ENCODE data around the gene TTN.

Gene TTN

DNA sequence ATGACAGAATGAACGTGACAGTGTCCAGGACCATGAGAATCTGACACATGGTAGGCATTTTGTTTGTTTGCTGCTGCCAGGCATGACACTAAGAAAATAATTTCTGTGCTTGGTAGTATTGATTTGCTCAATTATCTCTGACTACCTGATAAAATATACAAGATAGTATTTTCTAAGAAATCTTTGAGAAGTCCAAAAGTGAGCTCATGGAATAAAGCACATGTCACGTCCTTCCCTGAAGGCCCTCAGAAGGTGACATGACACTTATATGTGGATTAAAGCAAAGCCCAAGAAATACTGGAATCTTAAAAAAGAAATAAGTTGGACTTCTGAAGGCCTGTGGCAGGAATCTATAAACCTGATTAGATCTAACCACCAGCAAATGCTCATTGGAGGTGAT lies 3.8 kb upstream of the TTN start:
- DNase-seq = no peak

GRCh38 chr2:178810422-178810821 lies 3.2 kb upstream of the TTN start:
- no peak for DNase-seq

- DNase-seq = no peak
These were observed 680 bp downstream of the TTN start for GRCh38 chr2:178806543-178806942.

- DNase-seq = no peak
These were observed 1.8 kb downstream of the TTN start for GRCh38 chr2:178805457-178805856.

DNA sequence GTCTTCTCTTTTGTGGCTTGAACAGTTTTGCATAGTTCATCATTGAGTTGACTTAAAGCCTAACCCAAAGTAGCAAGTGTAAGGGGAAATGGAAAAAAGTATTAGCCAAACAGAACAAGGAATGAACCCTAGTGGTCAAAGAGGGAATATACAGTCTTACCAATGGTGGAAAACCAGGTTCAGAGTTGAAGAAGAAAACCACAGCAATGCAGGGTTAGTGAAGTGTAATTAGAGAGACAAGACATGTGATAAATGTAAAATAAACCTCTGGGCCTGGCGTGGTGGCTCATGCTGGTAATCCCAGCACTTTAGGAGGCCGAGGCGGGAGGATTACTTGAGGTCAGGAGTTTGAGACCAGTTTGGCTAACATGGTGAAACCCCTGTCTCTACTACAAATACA lies 2.4 kb downstream of the TTN start:
- no peak for DNase-seq

- DNase-seq = no peak
These were observed 6.7 kb downstream of the TTN start for GRCh38 chr2:178800510-178800909.

GRCh38 chr2:178799305-178799704 lies 7.9 kb downstream of the TTN start:
- DNase-seq = no peak

DNA sequence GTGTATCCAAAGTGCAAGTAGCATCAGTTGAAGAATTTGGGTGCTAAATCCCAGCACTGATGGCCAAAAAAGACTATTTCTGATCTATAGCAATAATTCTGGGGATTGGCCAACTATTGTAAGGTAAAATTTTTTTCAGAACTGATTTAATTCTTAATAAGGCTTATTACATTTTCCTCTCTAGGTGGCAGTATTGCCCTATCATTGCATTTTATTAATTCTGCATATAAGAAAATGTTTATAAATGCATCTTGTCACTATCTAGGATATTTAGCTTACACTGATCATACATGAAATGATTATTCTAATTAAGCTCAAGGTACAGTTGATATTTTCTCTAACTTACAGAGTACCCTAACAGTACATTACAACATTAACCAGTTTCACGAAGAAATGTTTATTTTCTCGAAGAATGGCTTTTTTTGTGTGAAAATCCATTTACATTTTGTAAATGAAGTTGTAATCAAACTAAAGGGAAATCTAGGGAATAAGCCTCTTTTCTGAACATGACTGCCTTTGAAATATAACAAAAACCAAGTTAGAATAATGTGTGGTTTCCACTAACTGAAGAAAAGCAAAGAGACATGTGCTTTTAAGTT lies 11.0 kb downstream of the TTN start:
- DNase-seq = peak; percentile 10

GRCh38 chr2:178787934-178788333 lies 19.3 kb downstream of the TTN start:
- no peak for DNase-seq

DNA sequence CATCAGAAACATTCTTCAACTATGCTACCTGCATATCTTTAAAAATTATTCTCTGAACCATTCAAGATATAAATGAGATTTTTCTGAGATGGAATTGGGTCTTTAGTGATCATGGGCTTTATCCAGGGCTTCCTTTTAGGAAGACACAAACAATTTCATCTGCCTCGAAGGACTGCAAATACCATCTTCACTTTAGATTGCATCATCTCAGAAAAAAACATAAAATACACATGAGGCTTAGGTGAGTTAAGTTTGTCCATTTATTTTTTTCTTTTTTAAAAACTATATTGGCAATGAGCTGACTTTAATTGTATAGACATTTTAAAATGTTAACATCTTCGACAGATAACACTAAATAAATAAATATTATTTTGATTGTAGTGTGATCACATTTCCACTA lies 20.1 kb downstream of the TTN start:
- no peak for DNase-seq

GRCh38 chr2:178783889-178784288 lies 23.3 kb downstream of the TTN start:
- DNase-seq = no peak

- DNase-seq = no peak
These were observed 25.0 kb downstream of the TTN start for GRCh38 chr2:178782236-178782635.

DNA sequence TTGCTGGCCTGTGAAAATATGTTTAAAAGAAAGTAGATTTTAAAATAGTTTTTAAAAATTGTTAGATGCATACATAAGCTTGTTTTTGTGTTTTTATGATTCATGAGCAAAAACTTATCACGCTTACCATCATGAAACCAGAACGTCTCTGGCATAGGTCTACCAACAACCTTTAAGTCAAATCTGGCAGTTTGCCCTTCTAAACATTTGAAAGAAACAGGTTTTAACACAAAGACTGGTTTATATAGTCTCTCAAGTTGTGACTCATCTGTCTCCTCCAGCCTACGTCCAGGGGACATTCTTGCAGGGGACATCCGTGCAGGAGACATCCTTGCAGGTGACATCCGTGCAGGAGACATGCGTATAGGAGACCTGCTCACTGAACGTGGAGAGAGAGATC lies 29.6 kb downstream of the TTN start:
- DNase-seq = no peak

DNA sequence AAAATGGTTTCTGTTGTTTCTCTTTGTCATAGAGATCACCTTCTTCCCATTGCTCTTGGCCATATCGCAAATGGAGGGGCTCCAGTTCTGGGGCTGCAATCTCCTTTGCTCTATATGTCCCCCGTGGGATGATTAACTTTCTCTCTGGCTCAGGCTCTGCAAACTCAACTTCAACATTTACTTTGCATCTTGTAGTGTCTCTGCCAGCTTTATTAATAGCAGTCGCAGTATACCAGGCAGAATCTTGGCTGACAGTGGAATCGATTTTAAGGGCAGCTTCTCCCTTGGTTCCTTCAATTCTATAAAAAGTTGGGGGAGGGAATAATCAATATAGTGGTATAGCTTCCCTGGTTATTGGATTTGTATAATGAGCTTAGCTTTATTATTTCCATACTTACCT lies 30.5 kb downstream of the TTN start:
- no peak for DNase-seq

DNA sequence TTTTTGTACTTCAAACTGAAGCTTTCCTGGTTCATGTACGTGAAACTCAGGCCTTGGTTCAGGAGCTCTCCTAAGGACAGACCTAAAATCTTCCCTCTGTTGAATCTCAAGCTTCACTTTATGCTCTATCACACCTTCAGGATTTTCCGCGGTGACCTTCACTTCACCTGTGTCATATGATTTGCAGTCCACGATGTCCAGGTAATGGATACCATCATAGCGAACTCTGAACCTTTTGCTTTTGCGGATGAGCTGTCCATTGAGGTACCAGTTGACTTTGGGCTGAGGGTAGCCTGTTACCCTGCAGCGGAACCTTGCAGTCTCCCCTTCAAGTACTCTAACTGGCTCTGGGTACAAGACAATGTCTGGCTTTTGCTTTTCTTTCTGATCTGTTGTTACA lies 31.2 kb downstream of the TTN start:
- DNase-seq = no peak

- DNase-seq = no peak
These were observed 36.7 kb downstream of the TTN start for GRCh38 chr2:178770518-178770917.

GRCh38 chr2:178767094-178768060 lies 39.8 kb downstream of the TTN start:
- DNase-seq = no peak

DNA sequence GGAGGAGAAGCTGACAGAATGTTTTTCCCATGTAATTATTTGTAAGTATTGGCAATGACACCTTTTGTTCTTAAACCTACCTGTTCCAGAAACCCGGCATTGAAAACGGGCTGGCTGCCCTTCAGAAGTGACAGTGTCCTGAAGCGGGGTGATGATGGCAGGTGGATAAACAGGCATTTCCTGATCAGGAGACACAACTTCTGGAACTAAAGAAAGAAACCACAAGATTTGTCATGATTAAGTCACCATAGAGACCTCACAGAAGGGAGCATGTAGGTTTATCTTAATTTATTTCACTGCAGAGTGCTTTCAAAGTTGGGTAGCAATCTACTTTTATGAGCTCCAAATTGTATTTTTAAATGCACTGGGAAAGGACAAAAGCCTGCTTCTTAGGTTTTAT lies 43.1 kb downstream of the TTN start:
- DNase-seq = no peak

DNA sequence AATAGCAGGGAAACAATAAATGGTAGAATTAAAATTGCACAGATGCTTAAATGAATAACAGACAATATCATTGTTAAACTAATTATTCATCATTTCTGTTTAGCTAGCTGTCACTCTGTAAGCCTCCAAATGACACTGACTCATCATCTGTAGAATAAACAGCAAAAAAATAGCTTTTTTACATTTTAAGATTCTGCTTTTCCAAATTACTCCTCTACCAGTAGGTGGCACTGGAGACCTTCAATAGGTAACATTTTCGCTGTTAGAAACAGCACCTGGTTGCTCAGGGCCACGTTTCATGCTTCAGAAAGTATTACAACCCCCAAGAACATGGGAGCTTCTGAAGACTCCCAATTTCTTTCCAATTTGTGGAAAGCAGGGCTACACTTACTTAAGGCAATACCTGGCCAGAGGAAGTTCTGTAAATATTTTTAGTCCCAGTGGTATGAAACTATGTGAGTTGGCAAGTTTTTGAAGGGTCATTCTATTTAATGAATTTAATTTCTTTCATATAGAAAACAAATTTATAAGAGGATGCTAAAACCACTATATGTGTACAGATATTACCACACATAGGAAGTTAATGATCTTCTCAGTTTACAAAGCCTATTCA lies 45.4 kb downstream of the TTN start:
- peak; percentile 21 for DNase-seq

DNA sequence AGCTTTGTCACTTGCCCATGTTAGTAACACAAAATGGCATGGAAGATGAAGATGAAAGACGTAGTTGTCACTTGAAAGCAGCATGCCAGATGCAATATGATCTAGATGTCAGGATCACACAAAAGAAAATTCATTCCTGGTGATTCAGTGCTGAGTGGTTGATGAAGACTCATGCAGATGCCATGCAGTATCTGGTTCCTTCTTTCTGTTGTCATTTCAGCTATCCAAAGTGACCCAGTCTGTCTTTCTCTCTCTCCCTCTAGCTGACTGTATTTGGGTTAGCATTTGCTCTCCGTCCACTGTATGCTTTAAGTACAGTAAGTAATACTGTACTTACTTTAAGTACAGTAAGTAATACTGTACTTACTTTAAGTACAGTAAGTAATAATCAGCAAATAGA lies 50.4 kb downstream of the TTN start:
- no peak for DNase-seq

DNA sequence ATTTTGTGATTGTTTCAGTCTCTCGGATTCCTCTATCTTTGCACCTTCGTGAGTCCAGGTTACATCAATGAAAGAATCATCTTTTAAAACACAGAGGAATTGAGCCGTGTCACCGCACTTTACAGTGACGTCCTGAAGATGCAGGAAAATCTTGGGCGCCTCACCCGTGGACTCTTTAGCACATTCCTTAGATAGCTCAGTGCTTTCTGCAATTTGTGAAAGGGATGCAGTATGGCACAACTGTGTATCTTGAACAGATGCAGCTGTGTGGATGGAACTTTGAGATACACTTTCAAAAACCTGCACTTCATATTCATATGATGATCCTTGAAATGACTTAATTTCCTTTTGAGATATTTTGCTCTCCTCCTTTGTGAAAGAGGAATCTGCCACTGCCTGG lies 50.9 kb downstream of the TTN start:
- DNase-seq = no peak

DNA sequence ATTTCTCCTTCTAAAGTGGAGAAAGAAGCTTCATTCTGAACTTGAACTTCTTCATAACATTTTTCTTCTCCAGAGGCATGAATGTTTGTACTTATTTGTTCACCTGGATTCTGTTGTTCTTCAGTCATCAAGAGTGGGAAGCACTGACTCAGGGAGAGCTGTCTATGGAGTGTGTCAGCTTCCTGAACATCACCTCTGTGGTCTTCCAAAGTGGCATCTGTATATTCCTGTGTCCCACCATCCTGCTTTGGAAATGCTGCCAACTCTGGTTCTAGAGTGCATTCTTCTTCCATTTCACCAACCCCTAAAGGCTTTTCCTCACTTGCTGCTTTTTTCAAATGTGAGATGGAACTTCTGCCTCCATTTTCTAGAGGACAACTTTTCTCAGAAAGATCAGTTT lies 59.5 kb downstream of the TTN start:
- DNase-seq = no peak

GRCh38 chr2:178734518-178734917 lies 72.7 kb downstream of the TTN start:
- DNase-seq = no peak

DNA sequence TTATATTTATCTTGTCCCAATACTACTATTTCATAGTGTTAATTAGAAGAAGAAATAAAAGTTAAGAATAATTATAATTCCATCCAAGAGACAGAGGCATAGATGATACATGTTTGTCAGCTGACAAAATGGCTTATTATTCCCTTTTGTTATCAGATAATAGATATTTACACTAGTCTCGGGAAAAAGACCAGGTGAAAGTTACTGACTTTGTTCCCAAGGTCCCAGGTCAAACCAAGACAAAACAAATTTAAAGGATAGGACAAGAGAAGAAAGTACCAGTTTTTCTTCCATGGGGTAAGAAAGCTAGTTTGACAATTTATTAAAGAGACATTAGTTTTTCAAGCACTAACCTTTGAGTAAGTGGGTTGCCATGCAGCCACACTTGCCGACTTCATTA lies 73.2 kb downstream of the TTN start:
- no peak for DNase-seq
